Measurements from ENCODE around the gene FFAR3. TPM values are rescaled to one million over a fixed set of nuclear protein-coding genes. Genes with fewer than 3 reads are reported as not detected.

Gene FFAR3
- total and polyA plus RNA-seq, 4 donors, result 0.33 TPM; not detected in 3

GRCh38 chr19:35368378-35368777, 10.1 kb downstream of the FFAR3 start:
- Histone ChIP-seq H3K9me3 (ENCODE audit: control insufficient read depth in 4 of 4, low read length in 3 of 4) (no peaks in the 10 kb centered on the region), H3K27ac (ENCODE audit: low read depth in 1 of 2, low read length in 2 of 2) (no peak overlapping the region), H3K9ac (ENCODE audit: low read depth in 1 of 2, low read length in 2 of 2) (no peak overlapping the region), H3K4me1 (ENCODE audit: control insufficient read depth in 4 of 4, insufficient read depth in 4 of 4, low read length in 3 of 4) (no peaks in the 10 kb centered on the region), H3K36me3 (ENCODE audit: control insufficient read depth in 4 of 4, insufficient read depth in 3 of 4, low read depth in 1 of 4, low read length in 3 of 4) (no peaks in the 10 kb centered on the region), H3K27me3 (ENCODE audit: control insufficient read depth in 4 of 4, insufficient read depth in 4 of 4, low read length in 3 of 4) (no peaks in the 10 kb centered on the region), H3K4me3 (ENCODE audit: low read depth in 1 of 3, low read length in 3 of 3) (no peak overlapping the region)
- WGBS, result 65% methylated on average over 1 of the region's 1 CpG
- TF ChIP-seq EGR1 (IDR thresholded peaks at IDR 0.05; ENCODE audit: low read depth in 2 of 2), result no peak
- no peak for TF ChIP-seq HNF4A (conservative IDR thresholded peaks at IDR 0.05)
- no peak for TF ChIP-seq FOXA2 (IDR thresholded peaks at IDR 0.05)
- no peak for TF ChIP-seq TAF1 (conservative IDR thresholded peaks at IDR 0.05)
- TF ChIP-seq RAD21 (IDR thresholded peaks at IDR 0.05), result no peak
- DNase-seq (ENCODE audit: low spot score), result no peak

- Histone ChIP-seq H3K36me3 (ENCODE audit: control insufficient read depth in 4 of 4, insufficient read depth in 3 of 4, low read depth in 1 of 4, low read length in 3 of 4) (no peaks in the 10 kb centered on the region), H3K9ac (ENCODE audit: low read depth in 1 of 2, low read length in 2 of 2) (no peak overlapping the region), H3K27ac (ENCODE audit: low read depth in 1 of 2, low read length in 2 of 2) (no peak overlapping the region), H3K4me1 (ENCODE audit: control insufficient read depth in 4 of 4, insufficient read depth in 4 of 4, low read length in 3 of 4) (no peaks in the 10 kb centered on the region), H3K27me3 (ENCODE audit: control insufficient read depth in 4 of 4, insufficient read depth in 4 of 4, low read length in 3 of 4) (no peaks in the 10 kb centered on the region), H3K9me3 (ENCODE audit: control insufficient read depth in 4 of 4, low read length in 3 of 4) (no peaks in the 10 kb centered on the region), H3K4me3 (ENCODE audit: low read depth in 1 of 3, low read length in 3 of 3) (no peak overlapping the region)
- no peak for DNase-seq (ENCODE audit: low spot score)
- no peak for TF ChIP-seq NR2F2 (IDR thresholded peaks at IDR 0.05)
- TF ChIP-seq HNF4G (IDR thresholded peaks at IDR 0.05), result no peak
- TF ChIP-seq CTCF (IDR thresholded peaks at IDR 0.05; ENCODE audit: low read depth, low read length, missing input control), result no peak
- TF ChIP-seq ZBTB33 (IDR thresholded peaks at IDR 0.05), result no peak
- no peak for TF ChIP-seq REST (IDR thresholded peaks at IDR 0.05)
- no peak for TF ChIP-seq JUND (IDR thresholded peaks at IDR 0.05)
- no peak for TF ChIP-seq YY1 (IDR thresholded peaks at IDR 0.05)
- TF ChIP-seq RAD21 (IDR thresholded peaks at IDR 0.05), result no peak
- no peak for TF ChIP-seq FOXA2 (IDR thresholded peaks at IDR 0.05)
- no peak for TF ChIP-seq MAX (IDR thresholded peaks at IDR 0.05)
Observed at GRCh38 chr19:35369522-35369921, 11.3 kb downstream of the FFAR3 start.
